Heart left ventricle (tissue), 13 donors: ENCODE measurements around the gene CCDC106.

ENCODE experiments used
- CTCF ChIP-seq, 12 donors: fragments of 200-600 bp; sonication (generic) in 4 of 12; IDR thresholded peaks; one replicate each; pipeline versions ENCODE4 v1.5.0 to v1.8.0; 2018 to 2022; ENCODE audit warnings: antibody characterized with exemption in 12 of 12, mild to moderate bottlenecking in 5 of 12
- POLR2A ChIP-seq, 2 donors: fragments of 450-650 bp; IDR thresholded peaks; one replicate each; pipeline ENCODE4 v1.6.1; 2017; ENCODE audit warnings: antibody characterized with exemption in 2 of 2, mild to moderate bottlenecking in 2 of 2, moderate library complexity in 2 of 2
- donor health status: ischemic (EF 13 %, LVEDD 7.1; RV severe dilation, severe dysfunction).
- donor health status: DM: no; HTN: yes; CAD: no.
- donor health status: DM: no; HTN: no; CAD: no.
- donor health status: ischemic (EF 25% LVEDD 6.9; RV normal size, moderate dysfunction).
- donor health status: ischemic (EF 25% LVEDD 5.7; RV mildly dilated, moderate dysfunction).
- donor health status: ischemic (EF 35%, LVEDD 5.7; RV mildly dilated, moderate dysfunction).
- donor health status: nonischemic (EF 11% LVEDD 7.7; RV severe dilation, severe dysfunction).
- donor health status: DM: yes; HTN: yes; CAD: no.
- donor health status: PGD.
- donor health status: ischemic (EF 29% LVEDD 5.4; RV normal size, mild dysfunction).
- donor health status: nonischemic (EF 23%, LVEDD 6.1; RV moderate dilation, normal function).

GRCh38 chr19:55681131-55682092 lies 33.4 kb downstream of the CCDC106 start:
- TF ChIP-seq CTCF (IDR thresholded peaks at IDR 0.05) (no peak), POLR2A (IDR thresholded peaks at IDR 0.05) (no peak)
